ENCODE data around the gene ZNF382.

GRCh38 chr19:36577271-36577996, 27.7 kb upstream of the ZNF382 start:
- no peak for TF ChIP-seq CEBPB (IDR thresholded peaks at IDR 0.05; ENCODE audit: low read depth, low read length)
- no peak for TF ChIP-seq CTCF (conservative IDR thresholded peaks at IDR 0.05; ENCODE audit: low read depth, low read length)
- no peak for TF ChIP-seq POLR2A (IDR thresholded peaks at IDR 0.05; ENCODE audit: low read depth, low read length)
- no peak for TF ChIP-seq USF2 (IDR thresholded peaks at IDR 0.05; ENCODE audit: low read depth, low read length)
- TF ChIP-seq RAD21 (IDR thresholded peaks at IDR 0.05; ENCODE audit: low read length): no peak
- no peak for TF ChIP-seq MAZ (IDR thresholded peaks at IDR 0.05; ENCODE audit: borderline replicate concordance, low read depth, low read length)

Measured in IMR-90 (cell line).